ENCODE measurements around the gene TACR2. TPM values are rescaled to one million over a fixed set of nuclear protein-coding genes. Genes with fewer than 3 reads are reported as not detected.

Gene TACR2
- total and polyA plus RNA-seq, 3 donors from 2014 or later: 0.74 to 0.91 (median 0.87) TPM

DNA sequence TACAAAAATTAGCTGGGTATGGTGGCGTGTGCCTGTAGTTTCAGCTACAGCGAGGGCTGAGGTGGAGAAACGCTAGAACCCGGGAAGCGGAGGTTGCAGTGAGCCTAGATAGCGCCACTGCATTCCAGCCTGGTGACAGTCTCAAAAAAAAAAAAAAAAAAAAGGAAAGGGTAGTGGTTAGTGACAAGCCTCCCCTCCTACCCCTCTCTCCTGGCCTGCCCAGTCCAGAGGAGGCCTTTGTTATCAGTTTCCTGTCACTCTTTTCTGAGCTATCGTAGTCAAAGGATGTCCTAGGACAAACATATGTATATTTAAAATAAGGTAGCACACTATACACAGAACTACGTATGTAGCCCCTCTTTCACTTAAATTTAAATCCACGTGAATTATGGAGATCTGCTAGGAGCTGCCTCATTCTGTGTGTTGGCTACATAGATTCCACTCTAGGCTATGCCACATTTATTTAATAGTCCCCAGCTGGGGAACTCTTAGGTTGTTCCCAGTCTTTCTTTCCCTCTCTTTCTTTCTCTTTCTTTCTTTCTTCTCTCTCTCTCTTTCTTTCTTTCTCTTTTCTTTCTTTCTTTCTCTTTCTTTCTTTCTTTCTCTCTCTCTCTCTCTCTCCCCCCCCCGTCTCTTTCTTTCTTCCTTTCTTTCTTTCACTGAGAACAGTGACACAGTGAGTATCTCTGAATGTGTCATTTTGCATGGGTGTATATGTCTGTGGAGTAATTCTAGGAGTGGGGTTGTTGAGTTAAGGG lies 38.5 kb upstream of the TACR2 start:
- 79 to 91% methylated on average over 10 of the region's 10 CpGs for WGBS, 2 donors
- no peak for DNase-seq
- H3K4me3 ChIP-seq: no peak overlapping the region
- peaks cover 3% of the 10 kb centered on the region for H3K4me1 ChIP-seq
- no peaks in the 10 kb centered on the region for H3K36me3 ChIP-seq (ENCODE audit: low read depth, missing control alignments)
- H3K9me3 ChIP-seq: no peaks in the 10 kb centered on the region
- intact Hi-C loops (cut with DNase I; ENCODE audit: low total_unique reads): no loop called here
- no peak overlapping the region for H3K27ac ChIP-seq
- H3K27me3 ChIP-seq: no peaks in the 10 kb centered on the region
- no peak for TF ChIP-seq POLR2A (IDR thresholded peaks at IDR 0.05)
- TF ChIP-seq, protein P1, sequence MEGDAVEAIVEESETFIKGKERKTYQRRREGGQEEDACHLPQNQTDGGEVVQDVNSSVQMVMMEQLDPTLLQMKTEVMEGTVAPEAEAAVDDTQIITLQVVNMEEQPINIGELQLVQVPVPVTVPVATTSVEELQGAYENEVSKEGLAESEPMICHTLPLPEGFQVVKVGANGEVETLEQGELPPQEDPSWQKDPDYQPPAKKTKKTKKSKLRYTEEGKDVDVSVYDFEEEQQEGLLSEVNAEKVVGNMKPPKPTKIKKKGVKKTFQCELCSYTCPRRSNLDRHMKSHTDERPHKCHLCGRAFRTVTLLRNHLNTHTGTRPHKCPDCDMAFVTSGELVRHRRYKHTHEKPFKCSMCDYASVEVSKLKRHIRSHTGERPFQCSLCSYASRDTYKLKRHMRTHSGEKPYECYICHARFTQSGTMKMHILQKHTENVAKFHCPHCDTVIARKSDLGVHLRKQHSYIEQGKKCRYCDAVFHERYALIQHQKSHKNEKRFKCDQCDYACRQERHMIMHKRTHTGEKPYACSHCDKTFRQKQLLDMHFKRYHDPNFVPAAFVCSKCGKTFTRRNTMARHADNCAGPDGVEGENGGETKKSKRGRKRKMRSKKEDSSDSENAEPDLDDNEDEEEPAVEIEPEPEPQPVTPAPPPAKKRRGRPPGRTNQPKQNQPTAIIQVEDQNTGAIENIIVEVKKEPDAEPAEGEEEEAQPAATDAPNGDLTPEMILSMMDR (IDR thresholded peaks at IDR 0.05): no peak

- no peak for DNase-seq
- Histone ChIP-seq H3K9me3 (no peaks in the 10 kb centered on the region), H3K27me3 (no peaks in the 10 kb centered on the region), H3K36me3 (ENCODE audit: low read depth, missing control alignments) (no peaks in the 10 kb centered on the region), H3K27ac (no peak overlapping the region), H3K4me3 (no peak overlapping the region), H3K4me1 (peaks cover 7% of the 10 kb centered on the region)
- intact Hi-C loops (cut with DNase I; ENCODE audit: low total_unique reads): no loop called here
- TF ChIP-seq, protein P1 (IDR thresholded peaks at IDR 0.05): no peak
- TF ChIP-seq POLR2A (IDR thresholded peaks at IDR 0.05): no peak
Measured at GRCh38 chr10:69453795-69454194, 37.1 kb upstream of the TACR2 start.

GRCh38 chr10:69452676-69453415 lies 36.1 kb upstream of the TACR2 start:
- 54 to 58% methylated on average over 6 of the region's 6 CpGs for WGBS, 2 donors
- Histone ChIP-seq H3K27ac (no peak overlapping the region), H3K9me3 (no peaks in the 10 kb centered on the region), H3K27me3 (no peaks in the 10 kb centered on the region), H3K4me1 (peaks cover 7% of the 10 kb centered on the region), H3K36me3 (ENCODE audit: low read depth, missing control alignments) (no peaks in the 10 kb centered on the region), H3K4me3 (no peak overlapping the region)
- TF ChIP-seq, protein P1 (IDR thresholded peaks at IDR 0.05): no peak
- TF ChIP-seq POLR2A (IDR thresholded peaks at IDR 0.05): no peak
- intact Hi-C loops (cut with DNase I; ENCODE audit: low total_unique reads): no loop called here
- DNase-seq: no peak

DNA sequence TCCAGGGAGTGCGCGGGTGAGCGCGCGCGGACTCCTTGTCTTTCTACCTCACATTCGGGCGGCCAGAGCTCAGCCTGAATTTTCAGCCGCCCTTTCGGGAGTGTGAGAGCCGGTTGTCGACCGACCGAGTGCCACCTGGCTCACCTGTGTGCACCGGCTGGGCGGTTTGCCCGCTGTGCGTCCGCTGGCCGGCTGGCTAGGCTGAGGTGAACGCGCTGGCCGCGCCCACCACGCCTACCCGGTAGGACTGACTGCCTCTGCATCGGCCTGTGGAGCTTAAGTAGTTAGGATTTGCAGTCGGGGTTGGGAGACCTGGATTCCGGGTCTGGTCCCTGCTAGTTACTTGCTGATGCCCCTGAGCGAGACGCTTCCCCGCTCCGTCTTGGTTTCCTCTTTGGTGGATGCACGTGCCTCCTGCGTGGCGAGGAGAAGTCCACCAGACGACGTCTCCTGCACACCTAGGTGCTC lies 35.1 kb upstream of the TACR2 start:
- Histone ChIP-seq H3K4me3 (peak overlapping the region; percentile 48 to 67), H3K27me3 (no peaks in the 10 kb centered on the region), H3K9me3 (no peaks in the 10 kb centered on the region), H3K4me1 (peaks cover 7% of the 10 kb centered on the region), H3K27ac (no peak overlapping the region), H3K36me3 (ENCODE audit: low read depth, missing control alignments) (no peaks in the 10 kb centered on the region)
- TF ChIP-seq POLR2A (IDR thresholded peaks at IDR 0.05): no peak
- TF ChIP-seq, protein P1 (IDR thresholded peaks at IDR 0.05): no peak
- 9 to 14% methylated on average over 22 to 37 of the region's 38 CpGs for WGBS, 2 donors
- no peak for DNase-seq
- intact Hi-C loops (cut with DNase I; ENCODE audit: low total_unique reads): no loop called here

Measured in testis (tissue), 3 donors.